A549 (cell line): ENCODE data around the gene MT1A. TPM values are rescaled to one million over a fixed set of nuclear protein-coding genes. Genes with fewer than 3 reads are reported as not detected.

Experiments
- ATAC-seq, 2 experiments: fragments of 200-7000 bp in 1 of 2; fragments of >200 bp in 1 of 2; cut with Nextera tagmentation in 1 of 2; cut with Tn5 transposase in 1 of 2; 3 replicates each; pipeline versions ENCODE4 v1.8.0 to v1.9.1; 2018 to 2020; ENCODE audit warnings: mild to moderate bottlenecking in 1 of 2, moderate library complexity in 1 of 2
- CTCF ChIA-PET: fragments of 300-600 bp; sonication (Branson Sonifier 250); formaldehyde crosslinking; extraction: SDS; loops from one replicate; lab custom pipeline; 2021; ENCODE audit warnings: antibody characterized with exemption, inconsistent platforms; lab: Yijun Ruan, JAX
- POLR2A ChIA-PET: fragments of 350-600 bp; formaldehyde crosslinking; extraction: SDS; loops from one replicate; lab custom pipeline; 2021; ENCODE audit warnings: antibody characterized with exemption, inconsistent platforms; lab: Yijun Ruan, JAX
- DNase-seq, 2 experiments: peaks; one replicate each; pipeline versions ENCODE4 v3.0.0 to v3.0.0-alpha.2; 2011 to 2016; ENCODE audit warnings: low read depth in 1 of 2, low spot score in 1 of 2
- FAIRE-seq: peaks from 2 replicates; lab custom pipeline; 2011; peaks lifted over from hg19 to GRCh38; lab: Jason Lieb, UNC
- H3K27ac ChIP-seq, 2 experiments: fragments of >200 bp; sonication (Bioruptor Twin); formaldehyde crosslinking; 3 replicates each; pipeline ENCODE4 v1.5.1; 2016 to 2017
- H3K4me1 ChIP-seq: fragments of >200 bp; sonication (Bioruptor Twin); formaldehyde crosslinking; 3 replicates; pipeline ENCODE4 v1.6.1; 2016
- H3K4me2 ChIP-seq: fragments of >200 bp; sonication (Bioruptor Twin); formaldehyde crosslinking; 3 replicates; pipeline ENCODE4 v1.6.1; 2016
- H3K4me3 ChIP-seq: fragments of >200 bp; sonication (Bioruptor Twin); formaldehyde crosslinking; 3 replicates; pipeline ENCODE4 v1.5.1; 2016
- H3K9me3 ChIP-seq: fragments of >200 bp; sonication (Bioruptor Twin); formaldehyde crosslinking; 3 replicates; pipeline ENCODE4 v1.6.1; 2016
- BHLHE40 ChIP-seq: IDR thresholded peaks from 2 replicates; pipeline ENCODE4 v1.6.1; 2012; ENCODE audit warnings: low read depth, low read length, inconsistent platforms
- CBX2 ChIP-seq: fragments of 200-600 bp; sonication (generic); IDR thresholded peaks from 2 replicates; pipeline ENCODE4 v1.6.1; 2016; ENCODE audit warnings: low read depth, mild to moderate bottlenecking, borderline replicate concordance
- CHD2 ChIP-seq: fragments of 150-350 bp; IDR thresholded peaks from 2 replicates; pipeline ENCODE4 v1.6.1; 2014; ENCODE audit warnings: low read length; ENCODE audit not compliant: partially characterized antibody
- CHD4 ChIP-seq: fragments of 200-600 bp; sonication (generic); IDR thresholded peaks from 2 replicates; pipeline ENCODE4 v1.6.1; 2016; ENCODE audit warnings: antibody characterized with exemption, mild to moderate bottlenecking, borderline replicate concordance
- ESRRA ChIP-seq: fragments of 150-350 bp; IDR thresholded peaks from 2 replicates; pipeline ENCODE4 v1.6.1; 2014; ENCODE audit warnings: mild to moderate bottlenecking, low read length, borderline replicate concordance
- FOSL2 ChIP-seq, 2 experiments: fragments of 450-650 bp in 1 of 2; fragments of >200 bp in 1 of 2; sonication (Bioruptor Twin) in 1 of 2; formaldehyde crosslinking; IDR thresholded peaks; 2 replicates each; pipeline versions ENCODE4 v1.5.0 to v1.6.1; 2016 to 2020; ENCODE audit warnings: mild to moderate bottlenecking in 1 of 2, moderate library complexity in 1 of 2
- GATA3 ChIP-seq: IDR thresholded peaks from 2 replicates; pipeline ENCODE4 v1.6.1; 2012; ENCODE audit warnings: borderline replicate concordance
- HDAC2 ChIP-seq: fragments of 200-600 bp; sonication (generic); IDR thresholded peaks from 2 replicates; pipeline ENCODE4 v1.6.1; 2016
- HEYL ChIP-seq: fragments of 250-450 bp; sonication (Bioruptor Pico); IDR thresholded peaks from 2 replicates; pipeline ENCODE4 v1.8.0; 2021; ENCODE audit warnings: mild to moderate bottlenecking, moderate library complexity
- HOXB13 ChIP-seq: fragments of 250-450 bp; sonication (Bioruptor Pico); IDR thresholded peaks from 2 replicates; pipeline ENCODE4 v1.5.0; 2020; ENCODE audit warnings: low read depth, mild to moderate bottlenecking, moderate library complexity
- HOXB5 ChIP-seq: fragments of 250-450 bp; sonication (Bioruptor Pico); IDR thresholded peaks from 2 replicates; pipeline ENCODE4 v1.5.0; 2020; ENCODE audit warnings: mild to moderate bottlenecking, moderate library complexity
- KDM1A ChIP-seq: fragments of 200-600 bp; sonication (generic); IDR thresholded peaks from 2 replicates; pipeline ENCODE4 v1.6.1; 2016; ENCODE audit warnings: low read depth, mild to moderate bottlenecking
- MAX ChIP-seq: IDR thresholded peaks from 2 replicates; pipeline ENCODE4 v1.6.1; 2012
- NPAS2 ChIP-seq: fragments of 250-450 bp; sonication (Bioruptor Pico); IDR thresholded peaks from 2 replicates; pipeline ENCODE4 v1.8.0; 2022; ENCODE audit warnings: mild to moderate bottlenecking, moderate library complexity, borderline replicate concordance
- NR3C1 ChIP-seq: fragments of >200 bp; sonication (Bioruptor Twin); formaldehyde crosslinking; IDR thresholded peaks from 3 replicates; pipeline ENCODE4 v1.6.1; 2017
- POLR2A ChIP-seq: IDR thresholded peaks from 2 replicates; pipeline ENCODE4 v1.6.1; 2012; ENCODE audit warnings: mild to moderate bottlenecking, low read length
- RCOR1 ChIP-seq: fragments of 150-350 bp; IDR thresholded peaks from 2 replicates; pipeline ENCODE4 v1.6.1; 2014; ENCODE audit warnings: antibody characterized with exemption, low read length, low read depth
- RNF2 ChIP-seq: fragments of 200-600 bp; sonication (generic); IDR thresholded peaks from 2 replicates; pipeline ENCODE4 v1.6.1; 2016; ENCODE audit warnings: low read depth, mild to moderate bottlenecking, antibody characterized with exemption, moderate library complexity, borderline replicate concordance
- SMC3 ChIP-seq: fragments of >200 bp; sonication (Bioruptor Twin); formaldehyde crosslinking; IDR thresholded peaks from 3 replicates; pipeline ENCODE4 v1.6.1; 2018; ENCODE audit warnings: inconsistent platforms
- SREBF2 ChIP-seq: fragments of 450-650 bp; IDR thresholded peaks from 2 replicates; pipeline ENCODE4 v1.6.1; 2014; ENCODE audit warnings: mild to moderate bottlenecking, moderate library complexity
- ZNF302 ChIP-seq: fragments of 250-450 bp; sonication (Bioruptor Pico); IDR thresholded peaks from 2 replicates; pipeline ENCODE4 v1.9.0; 2021; ENCODE audit warnings: inconsistent platforms, mild to moderate bottlenecking, moderate library complexity
- WGBS: methylation state at CpG from one replicate; pipeline ENCODE4 v1.1.6; 2017; ENCODE audit errors: missing lambda C conversion rate; 5-methylcytosine and 5-hydroxymethylcytosine counted together
- polyA minus RNA-seq: library from RNA; depleted of rRNA, polyadenylated mRNA; stranded (reverse); fragments of >200 nt; gene quantifications from 2 replicates; pipeline ENCODE4 v1.2.3, GENCODE V29; 2011; rRNA and poly(A)+ RNA removed
- polyA plus RNA-seq, 4 experiments: library from polyadenylated mRNA; depleted of rRNA in 3 of 4; stranded (reverse); fragments of >200 nt; fragmentation: RNase III in 1 of 4; extraction: RNeasy Plus Mini Kit Qiagen cat#74134 plus additional on column Dnase treatment in 1 of 4; gene quantifications; 2 replicates in 3 of 4; 3 replicates in 1 of 4; pipeline ENCODE4 v1.2.3, GENCODE V29; 2011 to 2017
- TF ChIP-seq, protein P1 (sequence below): fragments of 150-350 bp; IDR thresholded peaks from 2 replicates; pipeline ENCODE4 v1.6.1; 2014; ENCODE audit warnings: low read depth, mild to moderate bottlenecking, low read length
- TF ChIP-seq, protein P2 (sequence below): fragments of >200 bp; sonication (Bioruptor Twin); formaldehyde crosslinking; IDR thresholded peaks from 3 replicates; pipeline ENCODE4 v1.5.1; 2016

Gene MT1A
- polyA plus RNA-seq (2011; rRNA removed) (5.3 and 8.0 TPM in 2 replicates), polyA plus RNA-seq (2017; fragmentation: RNase III; extraction: RNeasy Plus Mini Kit Qiagen cat#74134 plus additional on column Dnase treatment) (12.8 to 16.9 TPM (median 14.1 TPM) in 3 replicates), polyA minus RNA-seq (6.5 and 11.2 TPM in 2 replicates)
- 41.6 and 45.1 TPM in 2 replicates for polyA plus RNA-seq (2012; cell fraction: cytosol; rRNA removed)
- 30.4 and 34.7 TPM in 2 replicates for polyA plus RNA-seq (2012; cell fraction: nucleus; rRNA removed)

DNA sequence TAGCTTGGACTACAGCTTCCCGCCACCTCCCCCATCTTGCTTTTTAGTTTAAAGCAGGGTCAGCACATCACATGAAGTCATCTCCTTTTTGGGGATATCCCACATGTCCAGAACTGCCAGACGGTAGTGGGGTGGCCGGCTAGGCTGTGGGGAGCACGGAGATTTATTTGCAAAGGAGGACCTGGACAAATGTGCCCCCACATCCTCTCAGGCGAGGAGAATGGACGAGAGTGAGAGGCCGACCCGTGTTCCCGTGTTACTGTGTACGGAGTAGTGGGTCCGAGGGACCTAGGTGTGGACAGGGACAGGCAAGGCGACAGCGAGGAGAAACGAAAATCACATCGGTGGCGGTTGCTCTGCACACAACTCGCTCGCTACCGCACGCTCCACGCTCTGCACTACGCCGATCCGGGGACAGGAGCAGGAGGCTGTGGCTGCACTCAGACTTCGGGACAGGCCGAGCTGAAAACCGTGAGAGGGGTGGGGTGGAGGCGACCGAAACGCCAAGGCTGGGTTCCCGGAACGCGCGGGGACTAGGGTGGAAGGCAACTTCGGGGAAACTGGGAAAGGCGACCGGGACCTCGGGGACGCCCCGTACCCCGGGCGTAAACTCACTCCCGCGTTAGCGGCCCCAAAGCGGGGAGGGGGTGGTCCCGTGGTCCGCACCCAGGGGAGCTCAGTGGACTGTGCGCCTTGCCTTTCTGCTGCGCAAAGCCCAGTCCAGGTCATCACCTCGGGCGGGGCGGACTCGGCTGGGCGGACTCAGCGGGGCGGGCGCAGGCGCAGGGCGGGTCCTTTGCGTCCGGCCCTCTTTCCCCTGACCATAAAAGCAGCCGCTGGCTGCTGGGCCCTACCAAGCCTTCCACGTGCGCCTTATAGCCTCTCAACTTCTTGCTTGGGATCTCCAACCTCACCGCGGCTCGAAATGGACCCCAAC lies at the start of gene MT1A:
Gene MT1A (plus strand): TSS at position 853 of the 937 bp plus-strand sequence. CDS start 73 bp downstream, at position 926.
- DNase-seq (peak; percentile 23 to 40), FAIRE-seq (no peak), ATAC-seq (peak; percentile 68 to 77; a peak in 5 of 6 replicates)
- Histone ChIP-seq H3K4me1 (0 out of 3 replicates have a peak, but pooled peaks cover 3% of the 10 kb centered on the region), H3K4me3 (peak within 1 kb of the TSS; percentile 43), H3K4me2 (peak within 1 kb of the TSS; percentile 71), H3K9me3 (no peaks in the 10 kb centered on the region), H3K27ac (peak within 1 kb of the TSS; percentile 51 to 83; a peak in 5 of 6 replicates)
- 48% methylated on average over 60 of the region's 68 CpGs for WGBS
- CTCF ChIA-PET = interaction anchor here (1.2 to 25.6 kb wide), 3 partner anchors 13 to 64 kb away, joined by 3 to 340 read pairs (median 36); partner anchors contain the start of genes MT1E and MT2A
- TF ChIP-seq MAX (peak; percentile 48; the same call in 1 of the 2 replicates), SMC3 (no peak), POLR2A (peak; percentile 45), CHD2 (no peak), ESRRA (no peak), CHD4 (no peak)
- POLR2A ChIA-PET = interaction anchor here (0.9 kb wide), 1 partner anchor 45 kb away, joined by 3 read pairs; no protein-coding TSS in a partner anchor

GRCh38 chr16:56588781-56589140 lies 49.7 kb upstream of the MT1A start:
- TF ChIP-seq, protein P1, sequence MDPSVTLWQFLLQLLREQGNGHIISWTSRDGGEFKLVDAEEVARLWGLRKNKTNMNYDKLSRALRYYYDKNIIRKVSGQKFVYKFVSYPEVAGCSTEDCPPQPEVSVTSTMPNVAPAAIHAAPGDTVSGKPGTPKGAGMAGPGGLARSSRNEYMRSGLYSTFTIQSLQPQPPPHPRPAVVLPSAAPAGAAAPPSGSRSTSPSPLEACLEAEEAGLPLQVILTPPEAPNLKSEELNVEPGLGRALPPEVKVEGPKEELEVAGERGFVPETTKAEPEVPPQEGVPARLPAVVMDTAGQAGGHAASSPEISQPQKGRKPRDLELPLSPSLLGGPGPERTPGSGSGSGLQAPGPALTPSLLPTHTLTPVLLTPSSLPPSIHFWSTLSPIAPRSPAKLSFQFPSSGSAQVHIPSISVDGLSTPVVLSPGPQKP = no peak
- TF ChIP-seq BHLHE40 (no peak), SMC3 (no peak), ZNF302 (no peak), RNF2 (no peak), SREBF2 (no peak)
- Histone ChIP-seq H3K9me3 (no peaks in the 10 kb centered on the region), H3K4me1 (no peaks in the 10 kb centered on the region), H3K4me2 (peak overlapping the region; percentile 83), H3K27ac (no peak overlapping the region), H3K4me3 (peak overlapping the region; percentile 36)
- ATAC-seq (no peak), FAIRE-seq (no peak), DNase-seq (no peak)
- ChIA-PET POLR2A (no interaction called here), CTCF (interaction anchor here (1.0 to 1.4 kb wide), 3 partner anchors 12 to 66 kb away, joined by 3 to 4 read pairs (median 3); no protein-coding TSS in a partner anchor)
- 86% methylated on average over 9 of the region's 9 CpGs for WGBS

GRCh38 chr16:56589141-56590039 lies 49.1 kb upstream of the MT1A start, which contains the start of gene MT3:
MT3 (plus strand) TSS chr16:56589528; CDS start chr16:56589591, 63 bp downstream.
- CTCF ChIA-PET = interaction anchor here (1.0 to 1.4 kb wide), 2 partner anchors 12 to 15 kb away, joined by 3 read pairs; no protein-coding TSS in a partner anchor
- peak in 1 of 2 experiments; percentile 28 for DNase-seq
- Histone ChIP-seq H3K9me3 (no peaks in the 10 kb centered on the region), H3K4me3 (peak within 1 kb of the TSS; percentile 36), H3K4me1 (no peaks in the 10 kb centered on the region), H3K27ac (peak within 1 kb of the TSS in 1 of 2 experiments; percentile 38; a peak in 1 of 6 replicates), H3K4me2 (peak within 1 kb of the TSS; percentile 83)
- peak; percentile 44 to 71; a peak in 5 of 6 replicates for ATAC-seq
- WGBS = 44% methylated on average over 44 of the region's 87 CpGs
- POLR2A ChIA-PET = no interaction called here
- FAIRE-seq = no peak
- TF ChIP-seq, protein P2, sequence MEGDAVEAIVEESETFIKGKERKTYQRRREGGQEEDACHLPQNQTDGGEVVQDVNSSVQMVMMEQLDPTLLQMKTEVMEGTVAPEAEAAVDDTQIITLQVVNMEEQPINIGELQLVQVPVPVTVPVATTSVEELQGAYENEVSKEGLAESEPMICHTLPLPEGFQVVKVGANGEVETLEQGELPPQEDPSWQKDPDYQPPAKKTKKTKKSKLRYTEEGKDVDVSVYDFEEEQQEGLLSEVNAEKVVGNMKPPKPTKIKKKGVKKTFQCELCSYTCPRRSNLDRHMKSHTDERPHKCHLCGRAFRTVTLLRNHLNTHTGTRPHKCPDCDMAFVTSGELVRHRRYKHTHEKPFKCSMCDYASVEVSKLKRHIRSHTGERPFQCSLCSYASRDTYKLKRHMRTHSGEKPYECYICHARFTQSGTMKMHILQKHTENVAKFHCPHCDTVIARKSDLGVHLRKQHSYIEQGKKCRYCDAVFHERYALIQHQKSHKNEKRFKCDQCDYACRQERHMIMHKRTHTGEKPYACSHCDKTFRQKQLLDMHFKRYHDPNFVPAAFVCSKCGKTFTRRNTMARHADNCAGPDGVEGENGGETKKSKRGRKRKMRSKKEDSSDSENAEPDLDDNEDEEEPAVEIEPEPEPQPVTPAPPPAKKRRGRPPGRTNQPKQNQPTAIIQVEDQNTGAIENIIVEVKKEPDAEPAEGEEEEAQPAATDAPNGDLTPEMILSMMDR = no peak
- TF ChIP-seq KDM1A = no peak
- no peak for TF ChIP-seq GATA3
- TF ChIP-seq NR3C1 = no peak
- no peak for TF ChIP-seq RCOR1
- no peak for TF ChIP-seq HOXB5 (CRISPR knock-in tag)
- no peak for TF ChIP-seq HEYL
- TF ChIP-seq ESRRA = no peak
- no peak; the same call in 1 of the 2 replicates for TF ChIP-seq HDAC2
- no peak for TF ChIP-seq FOSL2 (IDR thresholded peaks at IDR 0.05)
- no peak for TF ChIP-seq FOSL2 (CRISPR knock-in tag; IDR thresholded peaks at IDR 0.05)
- TF ChIP-seq NPAS2 (CRISPR knock-in tag) = no peak
- no peak for TF ChIP-seq HOXB13
- no peak for TF ChIP-seq CBX2
- TF ChIP-seq MAX = no peak
